Ishikawa (cell line): ENCODE results near the gene NACC2.

ENCODE experiments used
- CEBPB ChIP-seq: IDR thresholded peaks from 2 replicates; pipeline ENCODE4 v1.6.1; 2012
- CREB1 ChIP-seq: IDR thresholded peaks from 2 replicates; pipeline ENCODE4 v1.6.1; 2012; ENCODE audit warnings: low read depth
- EGR1 ChIP-seq: IDR thresholded peaks from 2 replicates; pipeline ENCODE4 v1.6.1; 2012
- EP300 ChIP-seq: IDR thresholded peaks from 2 replicates; pipeline ENCODE4 v1.6.1; 2012; ENCODE audit warnings: borderline replicate concordance
- FOXM1 ChIP-seq: IDR thresholded peaks from 2 replicates; pipeline ENCODE4 v1.6.1; 2012; ENCODE audit warnings: low read depth, borderline replicate concordance
- RAD21 ChIP-seq: IDR thresholded peaks from 2 replicates; pipeline ENCODE4 v1.6.1; 2012; ENCODE audit warnings: low read depth
- TAF1 ChIP-seq: IDR thresholded peaks from 2 replicates; pipeline ENCODE4 v1.6.1; 2012; ENCODE audit warnings: low read depth, mild to moderate bottlenecking
- USF1 ChIP-seq: IDR thresholded peaks from 2 replicates; pipeline ENCODE4 v1.6.1; 2012
- ZBTB7A ChIP-seq: IDR thresholded peaks from 2 replicates; pipeline ENCODE4 v1.6.1; 2012; ENCODE audit warnings: low read depth
- TF ChIP-seq, protein P1 (sequence below): IDR thresholded peaks from 2 replicates; pipeline ENCODE4 v1.6.1; 2012; ENCODE audit warnings: low read depth, mild to moderate bottlenecking

DNA sequence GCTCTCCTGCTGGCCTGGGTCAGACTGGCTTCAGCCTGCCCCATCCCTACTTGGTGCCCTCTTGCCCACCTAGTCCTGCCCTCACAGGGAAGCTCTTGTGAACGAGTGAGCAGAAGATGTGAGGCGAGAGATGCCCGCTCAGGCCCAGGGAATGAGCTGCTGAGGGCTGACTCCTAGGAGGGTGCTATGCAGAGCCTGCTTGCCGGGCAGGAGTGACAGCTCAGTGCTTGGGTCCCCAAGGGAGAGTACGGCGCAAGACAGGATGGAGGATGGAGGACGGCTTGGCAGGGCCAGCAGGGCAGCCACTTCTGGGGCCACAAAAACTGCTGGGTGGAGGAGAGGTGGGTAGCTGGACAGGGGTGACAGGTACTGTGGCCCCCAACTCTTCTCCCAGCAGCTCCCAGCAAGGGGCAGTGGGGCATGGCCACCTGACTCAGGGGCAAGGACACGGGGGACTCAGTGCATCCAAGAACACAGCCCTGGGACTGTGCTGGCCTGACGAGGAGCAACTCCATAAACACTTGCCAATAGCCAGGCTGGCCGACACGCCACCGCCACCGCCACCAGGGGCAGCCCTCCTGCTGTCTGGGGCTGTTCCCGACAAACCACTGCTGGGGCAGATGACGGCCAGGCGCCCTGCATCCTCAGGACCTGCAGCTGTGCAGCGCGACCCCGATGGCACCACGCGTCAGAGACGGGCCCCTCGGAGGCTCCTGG is 78.4 kb downstream of the NACC2 start:
- TF ChIP-seq, protein P1, sequence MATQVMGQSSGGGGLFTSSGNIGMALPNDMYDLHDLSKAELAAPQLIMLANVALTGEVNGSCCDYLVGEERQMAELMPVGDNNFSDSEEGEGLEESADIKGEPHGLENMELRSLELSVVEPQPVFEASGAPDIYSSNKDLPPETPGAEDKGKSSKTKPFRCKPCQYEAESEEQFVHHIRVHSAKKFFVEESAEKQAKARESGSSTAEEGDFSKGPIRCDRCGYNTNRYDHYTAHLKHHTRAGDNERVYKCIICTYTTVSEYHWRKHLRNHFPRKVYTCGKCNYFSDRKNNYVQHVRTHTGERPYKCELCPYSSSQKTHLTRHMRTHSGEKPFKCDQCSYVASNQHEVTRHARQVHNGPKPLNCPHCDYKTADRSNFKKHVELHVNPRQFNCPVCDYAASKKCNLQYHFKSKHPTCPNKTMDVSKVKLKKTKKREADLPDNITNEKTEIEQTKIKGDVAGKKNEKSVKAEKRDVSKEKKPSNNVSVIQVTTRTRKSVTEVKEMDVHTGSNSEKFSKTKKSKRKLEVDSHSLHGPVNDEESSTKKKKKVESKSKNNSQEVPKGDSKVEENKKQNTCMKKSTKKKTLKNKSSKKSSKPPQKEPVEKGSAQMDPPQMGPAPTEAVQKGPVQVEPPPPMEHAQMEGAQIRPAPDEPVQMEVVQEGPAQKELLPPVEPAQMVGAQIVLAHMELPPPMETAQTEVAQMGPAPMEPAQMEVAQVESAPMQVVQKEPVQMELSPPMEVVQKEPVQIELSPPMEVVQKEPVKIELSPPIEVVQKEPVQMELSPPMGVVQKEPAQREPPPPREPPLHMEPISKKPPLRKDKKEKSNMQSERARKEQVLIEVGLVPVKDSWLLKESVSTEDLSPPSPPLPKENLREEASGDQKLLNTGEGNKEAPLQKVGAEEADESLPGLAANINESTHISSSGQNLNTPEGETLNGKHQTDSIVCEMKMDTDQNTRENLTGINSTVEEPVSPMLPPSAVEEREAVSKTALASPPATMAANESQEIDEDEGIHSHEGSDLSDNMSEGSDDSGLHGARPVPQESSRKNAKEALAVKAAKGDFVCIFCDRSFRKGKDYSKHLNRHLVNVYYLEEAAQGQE: no peak
- no peak for TF ChIP-seq TAF1
- no peak for TF ChIP-seq EGR1
- TF ChIP-seq RAD21: no peak
- TF ChIP-seq EP300: no peak
- no peak for TF ChIP-seq USF1
- TF ChIP-seq FOXM1: no peak
- TF ChIP-seq ZBTB7A: no peak; the same call in 1 of the 2 replicates
- TF ChIP-seq CREB1: no peak
- TF ChIP-seq CEBPB: no peak
